ENCODE results near the gene STXBP1.

The STXBP1 gene

GRCh38 chr9:127730262-127730661 lies 118.2 kb downstream of the STXBP1 start:
- H3K4me3 ChIP-seq (ENCODE audit: low read length), result no peak overlapping the region
- TF ChIP-seq, protein P1, sequence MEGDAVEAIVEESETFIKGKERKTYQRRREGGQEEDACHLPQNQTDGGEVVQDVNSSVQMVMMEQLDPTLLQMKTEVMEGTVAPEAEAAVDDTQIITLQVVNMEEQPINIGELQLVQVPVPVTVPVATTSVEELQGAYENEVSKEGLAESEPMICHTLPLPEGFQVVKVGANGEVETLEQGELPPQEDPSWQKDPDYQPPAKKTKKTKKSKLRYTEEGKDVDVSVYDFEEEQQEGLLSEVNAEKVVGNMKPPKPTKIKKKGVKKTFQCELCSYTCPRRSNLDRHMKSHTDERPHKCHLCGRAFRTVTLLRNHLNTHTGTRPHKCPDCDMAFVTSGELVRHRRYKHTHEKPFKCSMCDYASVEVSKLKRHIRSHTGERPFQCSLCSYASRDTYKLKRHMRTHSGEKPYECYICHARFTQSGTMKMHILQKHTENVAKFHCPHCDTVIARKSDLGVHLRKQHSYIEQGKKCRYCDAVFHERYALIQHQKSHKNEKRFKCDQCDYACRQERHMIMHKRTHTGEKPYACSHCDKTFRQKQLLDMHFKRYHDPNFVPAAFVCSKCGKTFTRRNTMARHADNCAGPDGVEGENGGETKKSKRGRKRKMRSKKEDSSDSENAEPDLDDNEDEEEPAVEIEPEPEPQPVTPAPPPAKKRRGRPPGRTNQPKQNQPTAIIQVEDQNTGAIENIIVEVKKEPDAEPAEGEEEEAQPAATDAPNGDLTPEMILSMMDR (conservative IDR thresholded peaks at IDR 0.05; ENCODE audit: low read length), result no peak
- DNase-seq (ENCODE audit: low read depth), result no peak

GRCh38 chr9:127730799-127731410 lies 118.8 kb downstream of the STXBP1 start:
- TF ChIP-seq, protein P1 (conservative IDR thresholded peaks at IDR 0.05; ENCODE audit: low read length), result no peak
- DNase-seq (ENCODE audit: low read depth), result no peak
- no peak overlapping the region for H3K4me3 ChIP-seq (ENCODE audit: low read length)

DNA sequence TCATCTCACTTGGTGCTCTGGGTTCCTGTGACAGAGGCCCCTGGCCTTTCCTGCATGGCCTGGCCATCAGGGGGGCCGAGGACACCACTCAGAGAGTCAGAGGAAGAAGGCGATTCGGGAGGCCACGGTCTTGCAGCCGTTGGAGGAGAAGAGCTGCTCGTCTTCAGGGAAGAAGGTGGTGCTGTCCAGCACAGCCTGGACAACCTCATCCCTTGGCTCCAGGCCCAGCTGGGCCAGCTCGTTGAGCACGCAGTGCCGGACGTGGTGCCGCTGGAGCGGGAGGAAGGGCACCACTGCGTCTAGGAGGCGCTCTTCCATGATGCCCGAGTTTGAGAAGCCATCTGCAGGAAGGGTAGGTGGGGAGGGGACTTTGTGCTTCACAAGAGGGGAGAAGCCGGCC lies 119.9 kb downstream of the STXBP1 start:
- DNase-seq (ENCODE audit: low read depth), result no peak
- TF ChIP-seq, protein P1 (conservative IDR thresholded peaks at IDR 0.05; ENCODE audit: low read length), result no peak
- H3K4me3 ChIP-seq (ENCODE audit: low read length), result no peak overlapping the region

DNA sequence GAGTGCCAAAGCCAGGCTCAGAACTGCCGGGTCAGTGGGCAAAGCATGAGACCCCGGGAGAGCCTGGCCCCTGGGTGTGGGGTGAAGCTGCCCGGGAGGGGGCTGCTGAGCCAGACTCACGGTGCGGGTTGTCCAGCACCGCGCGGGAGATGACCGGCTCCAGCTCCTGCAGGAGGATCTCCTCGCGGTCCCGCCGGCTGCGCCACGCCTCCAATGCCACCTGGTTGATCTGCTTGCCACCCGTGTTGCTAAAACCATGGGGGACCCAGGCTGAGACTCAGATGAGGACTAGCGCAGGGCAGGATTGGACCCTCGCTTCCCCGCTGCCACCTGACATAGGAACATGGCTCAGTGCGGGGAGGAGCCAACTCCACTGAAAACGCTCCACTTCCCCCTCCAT lies 120.4 kb downstream of the STXBP1 start:
- H3K4me3 ChIP-seq (ENCODE audit: low read length), result no peak overlapping the region
- TF ChIP-seq, protein P1 (conservative IDR thresholded peaks at IDR 0.05; ENCODE audit: low read length), result no peak
- DNase-seq (ENCODE audit: low read depth), result no peak

- TF ChIP-seq, protein P1 (conservative IDR thresholded peaks at IDR 0.05; ENCODE audit: low read length), result no peak
- no peak for DNase-seq (ENCODE audit: low read depth)
- no peak overlapping the region for H3K4me3 ChIP-seq (ENCODE audit: low read length)
These were observed 121.5 kb downstream of the STXBP1 start for GRCh38 chr9:127733614-127734013.

DNA sequence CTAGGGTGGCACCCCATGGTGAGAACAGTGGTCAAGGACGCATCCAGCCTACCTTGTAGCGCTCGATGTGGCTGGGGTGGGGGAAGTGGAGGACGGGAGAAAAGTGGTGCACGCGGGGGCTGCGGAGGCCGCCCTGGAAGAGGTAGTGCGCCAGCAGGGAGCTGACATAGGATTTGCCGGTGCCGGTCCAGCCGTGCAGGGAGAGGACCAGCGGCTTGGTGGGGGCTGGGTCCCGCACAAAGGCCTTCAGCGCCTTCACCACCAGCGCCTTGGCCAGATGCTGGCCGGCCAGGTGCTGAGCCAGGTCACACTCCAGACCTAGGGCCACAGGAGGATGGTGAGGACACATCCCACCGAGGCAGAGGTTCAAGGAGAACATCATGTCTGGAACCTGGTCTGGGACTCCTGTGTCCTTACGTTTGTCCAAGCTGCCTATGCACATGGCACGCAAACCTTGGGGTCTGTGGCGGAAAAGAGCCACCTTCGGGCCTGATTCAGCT lies 122.2 kb downstream of the STXBP1 start:
- DNase-seq (ENCODE audit: low read depth), result no peak
- H3K4me3 ChIP-seq (ENCODE audit: low read length), result peak overlapping the region; percentile 80
- TF ChIP-seq, protein P1 (conservative IDR thresholded peaks at IDR 0.05; ENCODE audit: low read length), result no peak

GRCh38 chr9:127734747-127735529 lies 122.9 kb downstream of the STXBP1 start, which contains the start of gene TOR2A:
Gene TOR2A (minus strand): TSS chr9:127735294. CDS start chr9:127735270, 24 bp downstream.
- peak within 1 kb of the TSS; percentile 80 for H3K4me3 ChIP-seq (ENCODE audit: low read length)
- DNase-seq (ENCODE audit: low read depth), result peak; percentile 95
- TF ChIP-seq, protein P1 (conservative IDR thresholded peaks at IDR 0.05; ENCODE audit: low read length), result peak; percentile 86

Measured in AG10803 (cell line).